Neural crest cell (in vitro differentiated cells): ENCODE measurements around the gene UNC93A. TPM values are rescaled to one million over a fixed set of nuclear protein-coding genes. Genes with fewer than 3 reads are reported as not detected.
A peak's percentile ranks its signal among the peaks of the same experiment; 100 is the strongest.
"Not testable (repeated sequence)": the region's sequence is repeated elsewhere in the genome, so short reads cannot be mapped to it uniquely, and the experiment has no call there.

ENCODE experiments used
- DNase-seq: peaks from one replicate; pipeline ENCODE4 v3.0.0; 2021; ENCODE audit warnings: low read depth, mixed read lengths, low spot score
- H3K27ac Mint-ChIP-seq: one replicate; pipeline ENCODE4 v1.8.0; 2021; ENCODE audit warnings: mild to moderate bottlenecking, mixed read lengths; ENCODE audit not compliant: unreplicated experiment
- H3K27me3 Mint-ChIP-seq: 2 replicates; pipeline ENCODE4 v1.8.0; 2021; ENCODE audit warnings: low read depth, mild to moderate bottlenecking, mixed read lengths
- H3K36me3 Mint-ChIP-seq: 2 replicates; pipeline ENCODE4 v1.8.0; 2021; ENCODE audit warnings: low read depth, mild to moderate bottlenecking, mixed read lengths
- H3K4me1 Mint-ChIP-seq: 2 replicates; pipeline ENCODE4 v1.8.0; 2021; ENCODE audit warnings: mixed read lengths
- H3K4me3 Mint-ChIP-seq: one replicate; pipeline ENCODE4 v1.8.0; 2021; ENCODE audit warnings: mild to moderate bottlenecking, mixed read lengths
- H3K9me3 Mint-ChIP-seq: 2 replicates; pipeline ENCODE4 v1.8.0; 2021; ENCODE audit warnings: mixed read lengths
- CTCF ChIP-seq: fragments of 200-600 bp; sonication (generic); conservative IDR thresholded peaks from 2 replicates; pipeline ENCODE4 v1.5.0; 2021; ENCODE audit warnings: antibody characterized with exemption, mild to moderate bottlenecking
- total RNA-seq: library from RNA; stranded (reverse); gene quantifications from 2 replicates; pipeline ENCODE4 v1.2.1, GENCODE V29; 2021

UNC93A gene
- total RNA-seq, 1 donor from 2014 or later, result not detected

DNA sequence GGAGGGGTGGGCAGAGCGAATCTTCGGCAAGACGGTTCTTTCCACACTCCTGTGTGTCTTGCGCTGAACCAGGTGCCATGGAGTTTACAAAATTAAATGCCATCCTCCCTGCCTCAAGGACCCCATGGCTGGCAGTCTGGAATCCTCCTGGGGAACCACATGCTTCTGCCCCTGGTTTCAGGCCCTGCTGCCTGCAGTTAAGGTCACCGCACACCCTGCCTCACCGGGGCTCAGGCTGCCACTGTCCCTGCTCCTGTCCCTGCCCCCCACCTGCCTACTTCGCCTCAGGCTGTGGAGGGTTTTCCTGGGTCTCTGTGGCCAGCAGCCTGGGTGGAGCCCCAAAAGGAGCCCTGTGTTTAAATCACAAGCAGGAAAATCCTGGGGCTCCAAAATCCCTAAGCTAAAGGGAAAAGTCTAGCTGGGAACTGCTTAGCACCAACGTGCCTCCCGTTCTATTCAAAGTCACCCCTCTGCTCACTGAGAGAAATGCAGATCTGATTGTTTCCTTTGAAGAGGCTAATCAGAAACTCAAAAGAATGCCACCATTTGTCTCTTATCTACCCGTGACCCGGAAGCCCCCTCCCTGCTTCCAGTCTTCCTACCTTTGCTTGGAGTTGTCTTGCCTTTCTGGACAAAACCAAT, 23.2 kb downstream of the UNC93A start:
- Mint-ChIP-seq H3K36me3 (no peaks in the 10 kb centered on the region), H3K4me3 (no peak overlapping the region), H3K27ac (peak overlapping the region; percentile 9), H3K27me3 (no peaks in the 10 kb centered on the region), H3K9me3 (no peaks in the 10 kb centered on the region), H3K4me1 (peaks cover 35% of the 10 kb centered on the region)
- TF ChIP-seq CTCF, result no peak
- no peak for DNase-seq

- no peaks in the 10 kb centered on the region for H3K27me3 Mint-ChIP-seq
- no peaks in the 10 kb centered on the region for H3K9me3 Mint-ChIP-seq
- DNase-seq, result no peak
- no peak for TF ChIP-seq CTCF
- H3K36me3 Mint-ChIP-seq, result no peaks in the 10 kb centered on the region
- H3K4me3 Mint-ChIP-seq, result no peak overlapping the region
- peak overlapping the region; percentile 41 for H3K27ac Mint-ChIP-seq
- peaks cover 21% of the 10 kb centered on the region for H3K4me1 Mint-ChIP-seq
Observed at GRCh38 chr6:167317172-167317571, 26.1 kb downstream of the UNC93A start.

DNA sequence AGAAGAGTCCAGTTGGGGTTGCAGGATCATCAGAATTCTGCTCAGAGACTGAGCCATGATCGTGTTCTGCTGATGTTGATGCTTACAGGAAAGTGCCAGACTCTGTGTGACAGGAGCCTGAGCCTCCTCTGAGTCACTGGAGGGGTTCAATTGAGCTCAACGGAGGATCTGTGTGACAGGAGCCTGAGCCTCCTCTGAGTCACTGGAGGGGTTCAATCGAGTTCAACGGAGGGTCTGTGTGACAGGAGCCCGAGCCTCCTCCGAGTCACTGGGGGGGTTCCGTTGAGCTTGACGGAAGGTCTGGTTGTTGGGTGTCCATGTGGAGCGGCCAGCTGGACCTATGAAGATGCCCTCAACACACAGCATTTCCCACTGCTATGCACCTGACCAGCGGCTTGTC, 27.2 kb downstream of the UNC93A start:
- H3K4me3 Mint-ChIP-seq, DNase-seq, H3K27me3 Mint-ChIP-seq, H3K27ac Mint-ChIP-seq, H3K9me3 Mint-ChIP-seq, H3K36me3 Mint-ChIP-seq: not testable (repeated sequence)
- H3K4me1 Mint-ChIP-seq, result peaks cover 21% of the 10 kb centered on the region

DNA sequence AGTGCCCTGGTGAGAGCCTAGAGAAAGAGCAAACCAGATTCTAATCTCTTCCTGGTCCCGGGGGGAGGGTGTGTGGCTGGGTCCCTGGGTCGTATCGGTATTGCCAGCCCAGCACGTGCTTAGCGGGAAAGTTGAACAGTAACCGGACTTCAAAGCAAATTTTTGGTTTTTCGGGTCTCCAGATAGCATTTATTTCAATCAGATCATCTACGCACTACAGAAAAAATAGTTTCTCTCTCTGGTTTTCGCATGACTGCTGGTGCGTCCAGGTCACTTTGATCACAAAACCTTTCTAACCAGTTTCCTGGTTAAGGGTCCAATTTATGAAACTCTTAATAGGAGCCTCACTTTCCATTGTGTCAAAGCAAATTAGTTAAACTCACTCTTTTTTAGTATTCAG, 27.7 kb downstream of the UNC93A start:
- not testable (repeated sequence) for H3K4me3 Mint-ChIP-seq, H3K27ac Mint-ChIP-seq, DNase-seq, H3K36me3 Mint-ChIP-seq, H3K27me3 Mint-ChIP-seq, H3K9me3 Mint-ChIP-seq
- H3K4me1 Mint-ChIP-seq, result peaks cover 19% of the 10 kb centered on the region

- H3K27me3 Mint-ChIP-seq, H3K4me3 Mint-ChIP-seq, H3K27ac Mint-ChIP-seq, H3K9me3 Mint-ChIP-seq, H3K36me3 Mint-ChIP-seq, DNase-seq: not testable (repeated sequence)
- H3K4me1 Mint-ChIP-seq, result peaks cover 11% of the 10 kb centered on the region
Observed at GRCh38 chr6:167319856-167320753, 29.0 kb downstream of the UNC93A start.

- not testable (repeated sequence) for H3K4me3 Mint-ChIP-seq, DNase-seq, H3K36me3 Mint-ChIP-seq, H3K27ac Mint-ChIP-seq, H3K9me3 Mint-ChIP-seq, H3K27me3 Mint-ChIP-seq
- peaks cover 11% of the 10 kb centered on the region for H3K4me1 Mint-ChIP-seq
Observed at GRCh38 chr6:167320754-167321056, 29.6 kb downstream of the UNC93A start.

GRCh38 chr6:167321185-167321584, 30.1 kb downstream of the UNC93A start:
- not testable (repeated sequence) for DNase-seq, H3K36me3 Mint-ChIP-seq
- H3K27ac Mint-ChIP-seq, result peak overlapping the region; percentile 2

GRCh38 chr6:167323111-167323510, 32.0 kb downstream of the UNC93A start:
- H3K4me3 Mint-ChIP-seq, result no peak overlapping the region
- no peak overlapping the region for H3K27ac Mint-ChIP-seq
- H3K4me1 Mint-ChIP-seq, result no peaks in the 10 kb centered on the region
- H3K9me3 Mint-ChIP-seq, result peaks cover 3% of the 10 kb centered on the region
- no peaks in the 10 kb centered on the region for H3K27me3 Mint-ChIP-seq
- no peak for TF ChIP-seq CTCF
- no peak for DNase-seq
- no peaks in the 10 kb centered on the region for H3K36me3 Mint-ChIP-seq

More at GRCh38 chr6:167321185-167321584, 30.1 kb downstream of the UNC93A start:
- not testable (repeated sequence) for H3K9me3 Mint-ChIP-seq, H3K27me3 Mint-ChIP-seq, H3K4me3 Mint-ChIP-seq
- peaks cover 11% of the 10 kb centered on the region for H3K4me1 Mint-ChIP-seq
